ENCODE measurements around the gene THBS2.
"Not testable (repeated sequence)": the region's sequence is repeated elsewhere in the genome, so short reads cannot be mapped to it uniquely, and the experiment has no call there.

The THBS2 gene

GRCh38 chr6:169253337-169254238 is at the start of gene THBS2:
THBS2 (minus strand) TSS chr6:169253846; CDS start chr6:169250784, 3,062 bp downstream.
- peak; percentile 93 for DNase-seq

- no peak for DNase-seq
Observed at GRCh38 chr6:169302716-169303115, 49.1 kb upstream of the THBS2 start.

GRCh38 chr6:169302255-169302654 is 48.6 kb upstream of the THBS2 start:
- no peak for DNase-seq

- DNase-seq: no peak
Observed at GRCh38 chr6:169300916-169301315, 47.3 kb upstream of the THBS2 start.

- not testable (repeated sequence) for DNase-seq
Observed at GRCh38 chr6:169298626-169299025, 45.0 kb upstream of the THBS2 start.

- DNase-seq: no peak
Observed at GRCh38 chr6:169296622-169297021, 43.0 kb upstream of the THBS2 start.

- no peak for DNase-seq
Observed at GRCh38 chr6:169296170-169296569, 42.5 kb upstream of the THBS2 start.

GRCh38 chr6:169293196-169293595 is 39.5 kb upstream of the THBS2 start:
- no peak for DNase-seq

GRCh38 chr6:169292338-169293124 is 38.9 kb upstream of the THBS2 start:
- peak; percentile 97 for DNase-seq

GRCh38 chr6:169291646-169292337 is 38.1 kb upstream of the THBS2 start:
- peak; percentile 29 for DNase-seq

- no peak for DNase-seq
Observed at GRCh38 chr6:169291148-169291547, 37.5 kb upstream of the THBS2 start.

GRCh38 chr6:169289619-169290339 is 36.1 kb upstream of the THBS2 start:
- DNase-seq: no peak

- DNase-seq: no peak
Observed at GRCh38 chr6:169289257-169289618, 35.6 kb upstream of the THBS2 start.

GRCh38 chr6:169288591-169288990 is 34.9 kb upstream of the THBS2 start:
- DNase-seq: peak; percentile 45

- no peak for DNase-seq
Observed at GRCh38 chr6:169287675-169288074, 34.0 kb upstream of the THBS2 start.

- DNase-seq: no peak
Observed at GRCh38 chr6:169286961-169287360, 33.3 kb upstream of the THBS2 start.

GRCh38 chr6:169285165-169285564 is 31.5 kb upstream of the THBS2 start:
- no peak for DNase-seq

- DNase-seq: no peak
Observed at GRCh38 chr6:169283924-169284323, 30.3 kb upstream of the THBS2 start.

- DNase-seq: no peak
Observed at GRCh38 chr6:169282043-169282442, 28.4 kb upstream of the THBS2 start.

GRCh38 chr6:169277619-169278018 is 24.0 kb upstream of the THBS2 start:
- no peak for DNase-seq

GRCh38 chr6:169274781-169275180 is 21.1 kb upstream of the THBS2 start:
- peak; percentile 28 for DNase-seq

GRCh38 chr6:169273511-169273910 is 19.9 kb upstream of the THBS2 start:
- no peak for DNase-seq

GRCh38 chr6:169271877-169272216 is 18.2 kb upstream of the THBS2 start:
- no peak for DNase-seq
